ENCODE measurements around the gene FAM9C. TPM values are rescaled to one million over a fixed set of nuclear protein-coding genes. Genes with fewer than 3 reads are reported as not detected.
A peak's percentile ranks its signal among the peaks of the same experiment; 100 is the strongest.
"Not testable (repeated sequence)": the region's sequence is repeated elsewhere in the genome, so short reads cannot be mapped to it uniquely, and the experiment has no call there.

Gene FAM9C
- total RNA-seq, 1 donor from 2014 or later = not detected

- Mint-ChIP-seq H3K27me3 (ENCODE audit: unreplicated experiment) (no peaks in the 10 kb centered on the region), H3K36me3 (ENCODE audit: unreplicated experiment) (no peaks in the 10 kb centered on the region), H3K4me1 (ENCODE audit: unreplicated experiment) (peaks cover 24% of the 10 kb centered on the region), H3K9me3 (ENCODE audit: unreplicated experiment) (no peaks in the 10 kb centered on the region), H3K27ac (ENCODE audit: unreplicated experiment) (no peak overlapping the region), H3K4me3 (ENCODE audit: unreplicated experiment) (no peak overlapping the region)
- no peak for TF ChIP-seq CTCF (IDR thresholded peaks at IDR 0.05)
- no peak for DNase-seq (ENCODE audit: extremely low spot score, unreplicated experiment)
These were observed 45.6 kb upstream of the FAM9C start for GRCh38 chrX:13090027-13090338.

- H3K4me1 Mint-ChIP-seq (ENCODE audit: unreplicated experiment) = peaks cover 9% of the 10 kb centered on the region
- no peak for DNase-seq (ENCODE audit: extremely low spot score, unreplicated experiment)
- H3K36me3 Mint-ChIP-seq (ENCODE audit: unreplicated experiment) = no peaks in the 10 kb centered on the region
- H3K27me3 Mint-ChIP-seq (ENCODE audit: unreplicated experiment) = no peaks in the 10 kb centered on the region
- H3K4me3 Mint-ChIP-seq (ENCODE audit: unreplicated experiment) = no peak overlapping the region
- TF ChIP-seq CTCF (IDR thresholded peaks at IDR 0.05) = no peak
- no peaks in the 10 kb centered on the region for H3K9me3 Mint-ChIP-seq (ENCODE audit: unreplicated experiment)
- H3K27ac Mint-ChIP-seq (ENCODE audit: unreplicated experiment) = no peak overlapping the region
These were observed 43.7 kb upstream of the FAM9C start for GRCh38 chrX:13088156-13088487.

DNA sequence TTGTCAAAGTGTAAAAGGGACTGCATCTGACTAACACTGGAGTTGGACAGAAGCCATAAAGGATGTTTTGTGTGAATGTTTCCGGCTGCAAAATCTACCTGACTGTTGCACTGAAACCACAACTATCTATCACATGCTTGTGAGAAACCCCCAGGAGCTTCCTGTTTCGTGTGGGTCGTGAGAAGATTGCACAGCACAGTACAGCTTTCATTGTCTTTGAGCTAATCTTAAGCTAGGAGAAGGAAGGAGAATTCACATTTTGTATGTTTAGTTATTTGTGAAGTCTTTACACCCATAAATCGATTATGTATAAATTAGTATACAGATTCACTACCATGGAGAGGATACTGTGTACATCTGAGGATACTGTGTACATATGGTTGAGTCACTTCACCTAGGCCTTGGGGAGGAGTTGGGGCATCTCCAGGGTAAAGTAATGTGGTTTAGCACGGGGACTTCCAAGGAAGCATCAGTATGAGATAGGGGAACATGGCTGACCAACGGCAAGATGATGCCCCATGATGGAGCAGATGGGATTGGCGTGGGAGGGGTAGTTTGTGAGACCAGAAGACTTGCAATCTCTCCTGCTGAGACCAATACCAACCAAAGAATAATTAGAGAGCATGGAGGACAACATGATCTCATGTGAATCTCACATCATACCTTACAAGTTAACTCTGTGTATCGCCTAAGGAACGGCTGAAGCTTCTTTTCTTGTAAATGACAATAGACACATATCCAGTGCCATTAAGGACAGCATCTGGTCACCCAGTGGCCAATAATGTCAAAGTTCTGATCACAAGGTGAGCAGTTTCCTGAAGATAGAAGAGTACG, 43.1 kb upstream of the FAM9C start:
- Mint-ChIP-seq H3K4me1 (ENCODE audit: unreplicated experiment) (peaks cover 8% of the 10 kb centered on the region), H3K27me3 (ENCODE audit: unreplicated experiment) (no peaks in the 10 kb centered on the region), H3K4me3 (ENCODE audit: unreplicated experiment) (no peak overlapping the region), H3K27ac (ENCODE audit: unreplicated experiment) (peak overlapping the region; percentile 6), H3K36me3 (ENCODE audit: unreplicated experiment) (no peaks in the 10 kb centered on the region), H3K9me3 (ENCODE audit: unreplicated experiment) (no peaks in the 10 kb centered on the region)
- no peak for TF ChIP-seq CTCF (IDR thresholded peaks at IDR 0.05)
- no peak for DNase-seq (ENCODE audit: extremely low spot score, unreplicated experiment)

DNA sequence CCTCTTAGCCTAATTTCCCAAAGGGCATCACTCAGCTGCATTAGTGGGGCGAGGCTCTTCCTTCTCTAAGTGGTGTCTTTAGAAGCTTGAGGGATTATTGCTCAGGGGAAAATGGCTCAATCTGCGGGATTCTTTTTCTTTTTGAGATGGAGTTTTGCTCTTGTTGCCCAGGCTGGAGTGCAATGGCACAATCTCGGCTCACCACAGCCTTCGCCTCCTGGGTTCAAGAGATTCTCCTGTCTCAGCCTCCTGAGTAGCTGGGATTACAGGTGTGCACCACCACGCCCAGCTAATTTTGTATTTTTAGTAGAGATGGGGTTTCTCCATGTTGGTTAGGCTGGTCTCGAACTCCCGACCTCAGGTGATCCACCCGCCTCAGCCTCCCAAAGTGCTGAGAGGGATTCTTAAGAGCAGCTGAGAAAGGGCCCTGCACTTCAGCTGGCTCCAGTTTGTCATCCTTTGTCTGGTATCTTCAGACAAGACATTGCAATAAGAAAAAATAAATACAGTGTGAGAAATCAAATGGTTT, 42.4 kb upstream of the FAM9C start:
- H3K36me3 Mint-ChIP-seq (ENCODE audit: unreplicated experiment); H3K9me3 Mint-ChIP-seq (ENCODE audit: unreplicated experiment); H3K27me3 Mint-ChIP-seq (ENCODE audit: unreplicated experiment); H3K27ac Mint-ChIP-seq (ENCODE audit: unreplicated experiment); H3K4me3 Mint-ChIP-seq (ENCODE audit: unreplicated experiment); DNase-seq (ENCODE audit: extremely low spot score, unreplicated experiment): not testable (repeated sequence)
- H3K4me1 Mint-ChIP-seq (ENCODE audit: unreplicated experiment) = peaks cover 15% of the 10 kb centered on the region

DNA sequence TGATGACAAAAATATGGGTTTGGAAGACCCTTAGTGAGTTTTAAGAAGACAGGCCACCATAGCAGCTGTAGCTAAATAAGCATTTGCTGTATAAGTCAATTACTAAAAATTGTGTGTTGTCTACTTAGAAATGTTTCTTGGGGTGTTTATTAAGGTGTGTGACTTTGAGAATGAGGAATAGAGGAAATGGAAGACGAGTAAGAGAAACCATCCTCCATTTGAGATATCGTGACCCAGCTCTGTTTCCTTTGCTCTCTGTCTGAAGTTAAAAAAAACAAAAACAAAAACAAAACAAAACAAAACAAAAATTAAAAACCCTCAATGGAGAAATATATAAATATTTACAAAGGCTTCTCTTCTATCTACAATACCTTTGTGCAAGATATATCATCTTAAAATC, 41.7 kb upstream of the FAM9C start:
- Mint-ChIP-seq H3K36me3 (ENCODE audit: unreplicated experiment) (no peaks in the 10 kb centered on the region), H3K4me1 (ENCODE audit: unreplicated experiment) (peaks cover 23% of the 10 kb centered on the region), H3K27ac (ENCODE audit: unreplicated experiment) (no peak overlapping the region), H3K27me3 (ENCODE audit: unreplicated experiment) (no peaks in the 10 kb centered on the region), H3K9me3 (ENCODE audit: unreplicated experiment) (peaks cover 2% of the 10 kb centered on the region), H3K4me3 (ENCODE audit: unreplicated experiment) (no peak overlapping the region)
- TF ChIP-seq CTCF (IDR thresholded peaks at IDR 0.05) = no peak
- no peak for DNase-seq (ENCODE audit: extremely low spot score, unreplicated experiment)

All from osteocyte (in vitro differentiated cells).